H9 (cell line): Measurements from ENCODE around the gene CLCN5. TPM values are rescaled to one million over a fixed set of nuclear protein-coding genes. Genes with fewer than 3 reads are reported as not detected.

Experiments used
- DNase-seq: peaks from one replicate; pipeline ENCODE4 v3.0.0-alpha.2; 2017
- H2AFZ ChIP-seq: one replicate; pipeline ENCODE4 v1.6.1; 2013; ENCODE audit warnings: mild to moderate bottlenecking, low read length, control low read depth, moderate library complexity
- H2AK5ac ChIP-seq: 2 replicates; pipeline ENCODE4 v1.6.1; 2013; ENCODE audit warnings: low read length, control low read depth, mixed read lengths; ENCODE audit not compliant: insufficient read length
- H2BK120ac ChIP-seq: one replicate; pipeline ENCODE4 v1.6.1; 2013; ENCODE audit warnings: low read depth, mild to moderate bottlenecking, low read length, control low read depth, inconsistent platforms; ENCODE audit not compliant: poor library complexity, severe bottlenecking
- H2BK12ac ChIP-seq: 2 replicates; pipeline ENCODE4 v1.6.1; 2013; ENCODE audit warnings: low read length, control low read depth, mixed read lengths, low read depth; ENCODE audit not compliant: insufficient read length
- H2BK15ac ChIP-seq: 2 replicates; pipeline ENCODE4 v1.6.1; 2013; ENCODE audit warnings: low read depth, low read length, control low read depth
- H2BK20ac ChIP-seq: one replicate; pipeline ENCODE4 v1.6.1; 2013; ENCODE audit warnings: low read depth, mild to moderate bottlenecking, low read length, control low read depth, inconsistent platforms; ENCODE audit not compliant: poor library complexity, severe bottlenecking
- H2BK5ac ChIP-seq: 2 replicates; pipeline ENCODE4 v1.6.1; 2013; ENCODE audit warnings: low read length, control low read depth, mixed read lengths; ENCODE audit not compliant: insufficient read length
- H3K14ac ChIP-seq: 2 replicates; pipeline ENCODE4 v1.6.1; 2013; ENCODE audit warnings: low read length, control low read depth; ENCODE audit not compliant: insufficient read depth
- H3K18ac ChIP-seq: 2 replicates; pipeline ENCODE4 v1.6.1; 2013; ENCODE audit warnings: low read depth, mild to moderate bottlenecking, mixed read lengths, low read length, control low read depth; ENCODE audit not compliant: insufficient read length
- H3K23ac ChIP-seq: 2 replicates; pipeline ENCODE4 v1.6.1; 2013; ENCODE audit warnings: low read length, control low read depth, mixed read lengths, low read depth; ENCODE audit not compliant: insufficient read length
- H3K23me2 ChIP-seq: 2 replicates; pipeline ENCODE4 v1.6.1; 2013; ENCODE audit warnings: low read depth, mild to moderate bottlenecking, mixed read lengths, low read length, control low read depth; ENCODE audit not compliant: insufficient read length, poor library complexity, severe bottlenecking
- H3K27ac ChIP-seq: 2 replicates; pipeline ENCODE4 v1.5.1; 2013; ENCODE audit warnings: low read length, control low read depth, mixed read lengths, low read depth; ENCODE audit not compliant: insufficient read length
- H3K27me3 ChIP-seq: 2 replicates; pipeline ENCODE4 v1.6.1; 2013; ENCODE audit warnings: low read length, control low read depth, inconsistent platforms; ENCODE audit not compliant: insufficient read depth
- H3K4ac ChIP-seq: 2 replicates; pipeline ENCODE4 v1.6.1; 2013; ENCODE audit warnings: low read depth, mild to moderate bottlenecking, control low read depth, inconsistent platforms, low read length, moderate library complexity
- H3K4me1 ChIP-seq: 2 replicates; pipeline ENCODE4 v1.6.1; 2013; ENCODE audit warnings: low read length, control low read depth, inconsistent platforms; ENCODE audit not compliant: insufficient read depth
- H3K4me2 ChIP-seq: 2 replicates; pipeline ENCODE4 v1.6.1; 2013; ENCODE audit warnings: low read length, control low read depth, mixed read lengths; ENCODE audit not compliant: insufficient read length, insufficient read depth
- H3K56ac ChIP-seq: 2 replicates; pipeline ENCODE4 v1.6.1; 2013; ENCODE audit warnings: low read depth, mild to moderate bottlenecking, mixed read lengths, low read length, control low read depth; ENCODE audit not compliant: insufficient read length
- H3K79me1 ChIP-seq: 2 replicates; pipeline ENCODE4 v1.6.1; 2013; ENCODE audit warnings: low read depth, mild to moderate bottlenecking, moderate library complexity, low read length, control low read depth, inconsistent platforms; ENCODE audit not compliant: insufficient read depth, poor library complexity, severe bottlenecking
- H3K79me2 ChIP-seq: 2 replicates; pipeline ENCODE4 v1.6.1; 2013; ENCODE audit warnings: low read length, control low read depth, inconsistent platforms; ENCODE audit not compliant: insufficient read depth
- H3K9ac ChIP-seq: 2 replicates; pipeline ENCODE4 v1.6.1; 2013; ENCODE audit warnings: low read length, control low read depth, mixed read lengths; ENCODE audit not compliant: insufficient read length; ENCODE audit errors: extremely low read depth
- H3K9me3 ChIP-seq: one replicate; pipeline ENCODE4 v1.6.1; 2013; ENCODE audit warnings: low read depth, low read length, inconsistent platforms; ENCODE audit not compliant: control insufficient read depth
- H3T11ph ChIP-seq: one replicate; pipeline ENCODE4 v1.6.1; 2013; ENCODE audit warnings: mild to moderate bottlenecking, low read length, control low read depth, inconsistent platforms
- H4K20me1 ChIP-seq: one replicate; pipeline ENCODE4 v1.6.1; 2013; ENCODE audit not compliant: control insufficient read depth, insufficient read length, insufficient read depth
- H4K5ac ChIP-seq: 2 replicates; pipeline ENCODE4 v1.6.1; 2013; ENCODE audit warnings: low read depth, mild to moderate bottlenecking, mixed read lengths, low read length, control low read depth; ENCODE audit not compliant: insufficient read length
- H4K8ac ChIP-seq: replicated peaks from 2 replicates; pipeline ENCODE4 v1.6.1; 2013; ENCODE audit warnings: low read length, control low read depth, mixed read lengths, low read depth; ENCODE audit not compliant: insufficient read length
- H4K91ac ChIP-seq: 2 replicates; pipeline ENCODE4 v1.6.1; 2013; ENCODE audit warnings: low read depth, mild to moderate bottlenecking, moderate library complexity, mixed read lengths, low read length, control low read depth; ENCODE audit not compliant: insufficient read length
- H3K27ac Mint-ChIP-seq, 3 experiments: 2 replicates in 2 of 3; 3 replicates in 1 of 3; pipeline ENCODE4 v1.8.0; 2020 to 2021; ENCODE audit warnings: mixed read lengths in 3 of 3, mild to moderate bottlenecking in 1 of 3, moderate library complexity in 1 of 3
- H3K27me3 Mint-ChIP-seq: 2 replicates; pipeline ENCODE4 v1.8.0; 2021; ENCODE audit warnings: low read depth, mild to moderate bottlenecking, moderate library complexity, mixed read lengths
- H3K36me3 Mint-ChIP-seq, 3 experiments: 2 replicates in 2 of 3; 3 replicates in 1 of 3; pipeline ENCODE4 v1.8.0; 2020 to 2021; ENCODE audit warnings: low read depth in 3 of 3, mixed read lengths in 3 of 3; ENCODE audit not compliant: insufficient read depth in 1 of 3
- H3K4me1 Mint-ChIP-seq, 2 experiments: 2 replicates each; pipeline ENCODE4 v1.8.0; 2020; ENCODE audit warnings: mixed read lengths in 2 of 2
- H3K4me3 Mint-ChIP-seq, 2 experiments: 2 replicates in 1 of 2; 3 replicates in 1 of 2; pipeline ENCODE4 v1.8.0; 2020 to 2021; ENCODE audit warnings: mild to moderate bottlenecking in 2 of 2, mixed read lengths in 2 of 2, moderate library complexity in 1 of 2
- H3K9me3 Mint-ChIP-seq, 2 experiments: 2 replicates in 1 of 2; 3 replicates in 1 of 2; pipeline ENCODE4 v1.8.0; 2020; ENCODE audit warnings: mild to moderate bottlenecking in 2 of 2, mixed read lengths in 2 of 2, moderate library complexity in 1 of 2
- CTCF ChIP-seq: fragments of 200-600 bp; sonication (generic); conservative IDR thresholded peaks from 3 replicates; pipeline ENCODE4 v1.8.0; 2021; ENCODE audit warnings: antibody characterized with exemption, mild to moderate bottlenecking
- WGBS: extraction: QIAGEN DNeasy Blood & Tissue Kit; methylation state at CpG from one replicate; pipeline ENCODE4 v1.1.7; 2013; ENCODE audit warnings: missing lambda C conversion rate, low lambda C conversion rate, mixed read lengths; ENCODE audit not compliant: insufficient read length; ENCODE audit errors: extremely low coverage; 5-methylcytosine and 5-hydroxymethylcytosine counted together
- total RNA-seq: library from RNA; stranded (reverse); gene quantifications from 2 replicates; pipeline ENCODE4 v1.2.1, GENCODE V29; 2021

CLCN5 gene
- total RNA-seq, 1 experiment from 2014 or later = 5.9 TPM

- Histone ChIP-seq H4K91ac (no peak overlapping the region), H4K5ac (no peak overlapping the region), H3K23ac (no peak overlapping the region), H3K9ac (no peak overlapping the region), H2BK120ac (no peak overlapping the region), H2BK12ac (no peak overlapping the region), H3K79me1 (no peaks in the 10 kb centered on the region), H2BK15ac (no peak overlapping the region), H3K18ac (no peak overlapping the region), H2AFZ (no peak overlapping the region), H2BK20ac (no peak overlapping the region), H2BK5ac (no peak overlapping the region), H3K27me3 (no peaks in the 10 kb centered on the region; the same call in 1 of the 2 replicates), H3K27ac (no peak overlapping the region), H3K4me1 (no peaks in the 10 kb centered on the region), H3K4ac (no peak overlapping the region), H4K20me1 (no peaks in the 10 kb centered on the region), H3K9me3 (no peaks in the 10 kb centered on the region), H3K23me2 (peaks cover 9% of the 10 kb centered on the region), H3T11ph (no peak overlapping the region), H3K56ac (no peak overlapping the region), H4K8ac (no peak overlapping the region), H3K79me2 (no peaks in the 10 kb centered on the region), H3K4me2 (no peak overlapping the region), H2AK5ac (no peak overlapping the region), H3K14ac (no peak overlapping the region)
- peaks cover 3 to 8% (median 4%) of the 10 kb centered on the region in 3 experiments; a peak in 6 of 7 replicates for H3K36me3 Mint-ChIP-seq
- peaks cover 17% of the 10 kb centered on the region for H3K27me3 Mint-ChIP-seq
- DNase-seq = no peak
- no CpG with 5 or more reads among the region's 2 CpGs for WGBS
- no peak overlapping the region for H3K4me3 Mint-ChIP-seq
- TF ChIP-seq CTCF = no peak
- peaks cover 7 to 12% of the 10 kb centered on the region in 2 experiments for H3K4me1 Mint-ChIP-seq
- H3K27ac Mint-ChIP-seq = no peak overlapping the region
- peaks cover 62 to 69% of the 10 kb centered on the region in 2 experiments for H3K9me3 Mint-ChIP-seq
Measured at GRCh38 chrX:49925176-49925575, 2.8 kb downstream of the CLCN5 start.
